ENCODE results near the gene CCDC18. TPM values are rescaled to one million over a fixed set of nuclear protein-coding genes. Genes with fewer than 3 reads are reported as not detected.
"Not testable (repeated sequence)": the region's sequence is repeated elsewhere in the genome, so short reads cannot be mapped to it uniquely, and the experiment has no call there.

Gene CCDC18, protein sequence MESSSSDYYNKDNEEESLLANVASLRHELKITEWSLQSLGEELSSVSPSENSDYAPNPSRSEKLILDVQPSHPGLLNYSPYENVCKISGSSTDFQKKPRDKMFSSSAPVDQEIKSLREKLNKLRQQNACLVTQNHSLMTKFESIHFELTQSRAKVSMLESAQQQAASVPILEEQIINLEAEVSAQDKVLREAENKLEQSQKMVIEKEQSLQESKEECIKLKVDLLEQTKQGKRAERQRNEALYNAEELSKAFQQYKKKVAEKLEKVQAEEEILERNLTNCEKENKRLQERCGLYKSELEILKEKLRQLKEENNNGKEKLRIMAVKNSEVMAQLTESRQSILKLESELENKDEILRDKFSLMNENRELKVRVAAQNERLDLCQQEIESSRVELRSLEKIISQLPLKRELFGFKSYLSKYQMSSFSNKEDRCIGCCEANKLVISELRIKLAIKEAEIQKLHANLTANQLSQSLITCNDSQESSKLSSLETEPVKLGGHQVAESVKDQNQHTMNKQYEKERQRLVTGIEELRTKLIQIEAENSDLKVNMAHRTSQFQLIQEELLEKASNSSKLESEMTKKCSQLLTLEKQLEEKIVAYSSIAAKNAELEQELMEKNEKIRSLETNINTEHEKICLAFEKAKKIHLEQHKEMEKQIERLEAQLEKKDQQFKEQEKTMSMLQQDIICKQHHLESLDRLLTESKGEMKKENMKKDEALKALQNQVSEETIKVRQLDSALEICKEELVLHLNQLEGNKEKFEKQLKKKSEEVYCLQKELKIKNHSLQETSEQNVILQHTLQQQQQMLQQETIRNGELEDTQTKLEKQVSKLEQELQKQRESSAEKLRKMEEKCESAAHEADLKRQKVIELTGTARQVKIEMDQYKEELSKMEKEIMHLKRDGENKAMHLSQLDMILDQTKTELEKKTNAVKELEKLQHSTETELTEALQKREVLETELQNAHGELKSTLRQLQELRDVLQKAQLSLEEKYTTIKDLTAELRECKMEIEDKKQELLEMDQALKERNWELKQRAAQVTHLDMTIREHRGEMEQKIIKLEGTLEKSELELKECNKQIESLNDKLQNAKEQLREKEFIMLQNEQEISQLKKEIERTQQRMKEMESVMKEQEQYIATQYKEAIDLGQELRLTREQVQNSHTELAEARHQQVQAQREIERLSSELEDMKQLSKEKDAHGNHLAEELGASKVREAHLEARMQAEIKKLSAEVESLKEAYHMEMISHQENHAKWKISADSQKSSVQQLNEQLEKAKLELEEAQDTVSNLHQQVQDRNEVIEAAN (N-terminal part only)
- 8.6 TPM for total RNA-seq

GRCh38 chr1:93180723-93181613 lies at the start of gene CCDC18:
Gene CCDC18 (plus strand): TSS chr1:93180724. CDS start chr1:93183362, 2,638 bp downstream.
- no peak for DNase-seq

DNA sequence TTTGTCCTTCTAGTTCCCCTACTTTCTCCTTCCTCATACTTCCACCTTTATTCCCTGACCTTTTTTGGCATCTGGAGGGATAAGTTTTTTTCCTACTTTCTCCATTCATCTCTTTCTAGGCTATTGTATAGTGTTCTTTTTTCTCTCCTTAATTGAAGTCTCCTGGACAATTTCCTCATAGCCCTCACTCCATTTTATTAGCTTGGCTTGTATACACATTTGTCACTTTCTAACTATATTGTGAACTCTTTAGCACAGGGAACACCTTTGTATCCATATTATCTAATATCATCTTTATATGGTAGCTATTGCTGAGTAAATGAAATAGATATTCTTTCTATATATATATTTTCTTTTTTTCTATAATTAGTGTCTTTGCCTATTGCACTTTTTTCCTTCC lies 47.9 kb upstream of the CCDC18 start:
- no peak for DNase-seq

- DNase-seq = no peak
Measured at GRCh38 chr1:93136445-93136844, 44.1 kb upstream of the CCDC18 start.

- DNase-seq = no peak
Measured at GRCh38 chr1:93137604-93138292, 42.8 kb upstream of the CCDC18 start.

DNA sequence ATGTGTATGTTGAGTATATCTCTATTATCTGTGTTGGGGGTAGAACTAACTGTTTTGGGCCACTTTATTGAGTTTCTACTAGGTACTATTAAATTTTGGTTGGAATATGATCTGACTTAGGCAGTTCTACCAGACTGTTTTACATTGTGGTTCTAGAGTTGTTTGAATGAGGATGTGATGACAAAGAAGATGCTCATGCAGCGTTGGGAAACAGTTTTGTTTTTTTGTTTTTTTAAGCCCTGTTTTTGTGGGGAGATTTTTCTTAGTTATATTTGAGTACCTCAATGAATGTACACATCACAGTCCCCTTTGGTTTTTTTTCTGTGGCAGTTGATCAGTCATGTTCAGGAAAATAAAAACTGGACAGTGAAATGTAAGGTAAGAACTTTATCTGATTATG lies 40.4 kb upstream of the CCDC18 start:
- DNase-seq = no peak

DNA sequence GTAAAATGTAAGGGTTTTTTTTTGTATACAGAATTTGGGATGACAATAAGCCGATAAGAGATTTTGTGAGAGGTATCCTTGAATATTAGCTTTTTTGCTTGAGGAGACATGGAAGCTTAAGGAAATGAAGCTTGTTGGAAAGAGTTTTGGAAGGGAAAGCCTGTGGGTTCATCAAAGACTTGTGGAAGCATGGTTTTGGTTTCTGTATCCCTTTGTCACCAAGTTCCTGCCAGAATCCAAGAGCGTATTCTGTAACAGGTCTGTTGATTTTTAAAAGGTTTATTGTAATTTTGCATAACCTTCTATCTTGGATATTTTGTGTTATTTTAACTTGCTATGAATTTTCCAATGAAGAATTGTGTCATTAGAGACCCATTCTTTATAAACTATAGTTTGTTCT lies 38.4 kb upstream of the CCDC18 start:
- DNase-seq = no peak

DNA sequence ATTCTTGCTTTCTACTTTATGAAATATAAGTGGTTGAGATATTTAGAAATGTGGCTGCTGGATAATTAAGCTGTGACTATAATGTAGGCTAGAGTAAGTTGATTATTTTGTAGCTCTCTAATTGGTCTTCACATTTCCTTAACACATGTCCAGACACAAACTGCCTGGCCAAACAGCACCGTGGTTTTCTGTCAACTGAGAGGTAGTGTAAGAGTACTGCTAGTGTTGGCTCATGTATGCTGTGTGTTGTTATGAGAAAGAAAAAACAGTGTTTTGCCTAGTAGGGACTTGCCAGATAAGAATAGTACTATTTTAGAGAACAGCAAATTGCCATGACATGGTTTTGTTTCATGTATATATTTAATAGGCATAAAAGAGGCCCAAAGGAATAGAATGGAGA lies 37.4 kb upstream of the CCDC18 start:
- DNase-seq = no peak

DNA sequence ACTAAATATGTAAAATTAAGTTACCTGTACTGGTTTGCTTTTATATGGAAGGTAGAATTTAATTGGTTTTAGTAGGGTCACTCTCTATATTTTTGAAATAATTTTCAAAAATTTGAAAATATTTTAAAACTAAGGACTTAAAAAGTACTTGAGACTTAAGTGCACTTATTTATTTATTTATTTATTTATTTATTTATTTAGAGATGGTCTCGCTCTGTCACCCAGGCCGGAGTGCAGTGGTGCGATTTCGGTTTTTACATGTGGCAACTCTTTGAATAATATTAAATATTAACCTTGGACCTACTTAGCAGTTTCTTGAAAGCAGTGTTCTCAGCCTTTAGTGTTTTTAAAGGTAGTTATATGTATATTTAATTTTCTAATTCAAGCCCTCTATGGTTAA lies 36.8 kb upstream of the CCDC18 start:
- no peak for DNase-seq

GRCh38 chr1:93148001-93148400 lies 32.5 kb upstream of the CCDC18 start:
- no peak for DNase-seq

DNA sequence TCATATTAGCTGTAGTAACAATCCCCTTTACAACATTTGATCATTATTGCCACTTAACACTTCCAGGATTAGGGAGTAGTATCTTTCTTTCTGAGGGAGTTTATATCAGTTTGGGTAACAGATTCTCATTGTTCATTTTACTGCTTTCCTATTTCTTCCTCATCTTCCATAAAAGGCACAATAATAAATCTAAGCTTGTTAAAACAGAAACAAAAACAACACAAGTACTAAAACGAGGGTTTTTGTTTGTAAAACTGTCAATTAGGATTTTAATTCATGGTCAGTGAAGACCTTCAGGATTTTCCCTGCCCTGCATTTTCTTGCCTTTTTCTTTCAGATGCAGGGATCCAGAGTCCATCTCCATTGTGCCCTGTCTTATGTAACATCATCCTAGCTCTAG lies 29.8 kb upstream of the CCDC18 start:
- no peak for DNase-seq

- no peak for DNase-seq
Measured at GRCh38 chr1:93151474-93151873, 29.1 kb upstream of the CCDC18 start.

- no peak for DNase-seq
Measured at GRCh38 chr1:93152835-93153234, 27.7 kb upstream of the CCDC18 start.

DNA sequence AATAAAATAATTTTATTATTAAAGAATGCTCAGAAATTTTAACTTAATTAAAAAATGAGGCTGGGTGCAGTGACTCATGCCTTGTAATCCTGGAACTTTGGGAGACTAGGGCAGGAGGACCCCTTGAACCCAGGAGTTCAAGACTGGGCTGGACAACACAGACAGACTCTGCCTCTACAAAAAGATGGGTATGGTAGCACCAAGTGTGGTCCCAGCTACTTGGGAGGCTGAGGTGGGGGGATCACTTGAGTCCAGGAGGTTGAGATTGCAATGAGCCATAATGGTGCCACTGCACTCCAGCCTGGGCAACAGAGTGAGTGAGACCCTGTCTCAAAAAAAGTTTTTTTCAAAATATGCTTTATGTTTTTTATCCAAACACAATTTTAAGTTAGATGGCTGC lies 25.6 kb upstream of the CCDC18 start:
- no peak for DNase-seq

- DNase-seq = no peak
Measured at GRCh38 chr1:93155335-93155734, 25.2 kb upstream of the CCDC18 start.

DNA sequence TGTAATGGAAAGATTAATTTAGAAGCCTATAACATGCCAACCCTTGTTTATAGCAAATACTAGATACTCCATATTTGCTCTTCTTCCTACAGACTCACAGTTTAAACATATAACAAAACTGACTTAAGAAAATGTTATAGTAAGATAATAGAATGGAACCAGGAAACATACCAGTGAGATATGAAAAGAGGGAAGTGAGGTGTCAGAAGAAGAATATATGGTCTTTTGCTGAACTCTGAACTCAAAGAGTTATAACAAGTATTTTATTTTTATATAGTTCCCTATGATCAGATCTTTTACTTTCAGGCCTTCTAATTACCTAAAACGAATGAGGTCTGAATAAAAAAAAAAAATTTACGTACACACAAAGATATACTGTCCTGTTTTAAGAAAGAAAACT lies 21.2 kb upstream of the CCDC18 start:
- DNase-seq = no peak

DNA sequence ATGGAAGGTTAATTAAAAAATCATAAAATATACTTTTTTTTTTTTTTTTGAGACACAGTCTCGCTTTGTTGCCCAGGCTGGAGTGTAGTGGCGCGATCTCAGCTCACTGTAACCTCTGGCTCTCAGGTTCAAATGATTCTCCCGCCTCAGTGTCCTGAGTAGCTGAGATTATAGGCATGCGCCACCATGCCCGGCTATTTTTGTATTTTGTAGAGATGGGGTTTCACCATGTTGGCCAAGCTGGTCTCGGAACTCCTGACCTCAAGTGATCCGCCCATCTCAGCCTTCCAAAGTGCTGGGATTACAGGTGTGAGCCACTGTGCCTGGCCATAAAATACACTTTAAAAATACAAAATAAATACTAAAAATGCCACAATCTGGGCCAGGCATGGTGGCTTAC lies 17.2 kb upstream of the CCDC18 start:
- not testable (repeated sequence) for DNase-seq

- no peak for DNase-seq
Measured at GRCh38 chr1:93164816-93165215, 15.7 kb upstream of the CCDC18 start.

DNA sequence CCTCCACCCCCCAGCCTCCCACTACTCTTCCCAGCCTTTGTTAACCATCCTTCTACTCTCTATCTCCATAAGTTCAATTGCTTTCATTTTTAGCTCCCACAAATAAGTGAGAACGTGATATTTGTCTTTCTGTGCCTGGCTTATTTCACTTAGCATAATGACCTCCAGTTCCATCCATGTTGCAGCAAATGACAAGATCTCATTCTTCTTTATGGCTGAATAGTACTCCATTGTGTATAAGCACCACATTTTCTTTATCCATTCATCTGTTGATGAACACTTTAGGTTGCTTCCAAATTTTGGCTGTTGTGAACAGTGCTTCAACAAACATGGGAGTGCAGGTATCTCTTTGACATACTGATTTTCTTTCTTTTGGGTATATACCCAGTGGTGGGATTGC lies 14.6 kb upstream of the CCDC18 start:
- DNase-seq = not testable (repeated sequence)

GRCh38 chr1:93167006-93167405 lies 13.5 kb upstream of the CCDC18 start:
- no peak for DNase-seq

DNA sequence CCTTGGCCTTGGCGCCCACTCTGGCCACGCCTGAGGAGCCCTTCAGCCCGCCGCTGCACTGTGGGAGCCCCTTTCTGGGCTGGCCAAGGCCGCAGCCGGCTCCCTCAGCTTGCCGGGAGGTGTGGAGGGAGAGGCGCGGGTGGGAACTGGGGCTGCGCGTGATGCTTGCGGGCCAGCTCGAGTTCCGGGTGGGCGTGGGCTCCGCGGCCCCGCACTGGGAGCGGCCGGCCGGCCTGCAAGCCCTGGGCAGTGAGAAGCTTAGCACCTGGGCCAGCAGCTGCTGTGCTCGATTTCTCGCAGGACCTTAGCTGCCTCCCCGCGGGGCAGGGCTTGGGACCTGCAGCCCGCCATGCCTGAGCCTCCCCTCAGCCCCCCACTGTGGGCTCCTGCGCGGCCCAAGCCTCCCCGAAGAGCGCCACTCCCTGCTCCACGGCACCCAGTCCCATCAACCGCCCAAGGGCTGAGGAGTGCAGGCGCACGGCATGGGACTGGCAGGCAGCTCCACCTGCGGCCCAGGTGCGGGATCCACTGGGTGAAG lies 10.3 kb upstream of the CCDC18 start:
- DNase-seq = not testable (repeated sequence)
